HG03103 (cell line): ENCODE measurements around the gene CDC45.
"Not testable (repeated sequence)": the region's sequence is repeated elsewhere in the genome, so short reads cannot be mapped to it uniquely, and the experiment has no call there.

Experiments
- ATAC-seq: cut with Tn5 transposase; IDR thresholded peaks from one replicate; pipeline ENCODE4 v1.9.1; 2021; ENCODE audit warnings: low read depth; ENCODE audit not compliant: unreplicated experiment

Gene CDC45

GRCh38 chr22:19525116-19525660, 45.5 kb downstream of the CDC45 start:
- ATAC-seq, result no peak

- no peak for ATAC-seq
Measured at GRCh38 chr22:19525666-19526065, 45.9 kb downstream of the CDC45 start.

GRCh38 chr22:19526076-19526701, 46.5 kb downstream of the CDC45 start:
- ATAC-seq, result no peak

- no peak for ATAC-seq
Measured at GRCh38 chr22:19526702-19527111, 47.0 kb downstream of the CDC45 start.

GRCh38 chr22:19527321-19527721, 47.6 kb downstream of the CDC45 start:
- ATAC-seq, result no peak

- no peak for ATAC-seq
Measured at GRCh38 chr22:19527861-19528417, 48.2 kb downstream of the CDC45 start.

GRCh38 chr22:19529811-19530210, 50.1 kb downstream of the CDC45 start:
- ATAC-seq, result no peak

GRCh38 chr22:19530751-19531150, 51.0 kb downstream of the CDC45 start:
- ATAC-seq, result no peak

- ATAC-seq, result not testable (repeated sequence)
Measured at GRCh38 chr22:19531327-19531726, 51.6 kb downstream of the CDC45 start.

GRCh38 chr22:19533049-19533626, 53.4 kb downstream of the CDC45 start:
- ATAC-seq, result no peak

- ATAC-seq, result no peak
Measured at GRCh38 chr22:19533857-19534256, 54.1 kb downstream of the CDC45 start.

- ATAC-seq, result no peak
Measured at GRCh38 chr22:19535001-19535400, 55.3 kb downstream of the CDC45 start.

GRCh38 chr22:19536564-19536963, 56.8 kb downstream of the CDC45 start:
- ATAC-seq, result no peak

GRCh38 chr22:19537941-19538488, 58.3 kb downstream of the CDC45 start:
- no peak for ATAC-seq

GRCh38 chr22:19540394-19540793, 60.7 kb downstream of the CDC45 start:
- ATAC-seq, result no peak

GRCh38 chr22:19543970-19544708, 64.4 kb downstream of the CDC45 start:
- no peak for ATAC-seq

GRCh38 chr22:19545935-19546207, 66.2 kb downstream of the CDC45 start:
- ATAC-seq, result no peak

- no peak for ATAC-seq
Measured at GRCh38 chr22:19546680-19547079, 67.0 kb downstream of the CDC45 start.

- ATAC-seq, result no peak
Measured at GRCh38 chr22:19547620-19548019, 67.9 kb downstream of the CDC45 start.

GRCh38 chr22:19548427-19548826, 68.7 kb downstream of the CDC45 start:
- not testable (repeated sequence) for ATAC-seq

GRCh38 chr22:19548964-19549363, 69.2 kb downstream of the CDC45 start:
- ATAC-seq, result no peak
